HuH-7 (cell line): Measurements from ENCODE around the gene EIF4B.
A peak's percentile ranks its signal among the peaks of the same experiment; 100 is the strongest.

Source experiments
- DNase-seq: peaks from one replicate; pipeline ENCODE4 v3.0.0; 2011; ENCODE audit warnings: low spot score

EIF4B gene

DNA sequence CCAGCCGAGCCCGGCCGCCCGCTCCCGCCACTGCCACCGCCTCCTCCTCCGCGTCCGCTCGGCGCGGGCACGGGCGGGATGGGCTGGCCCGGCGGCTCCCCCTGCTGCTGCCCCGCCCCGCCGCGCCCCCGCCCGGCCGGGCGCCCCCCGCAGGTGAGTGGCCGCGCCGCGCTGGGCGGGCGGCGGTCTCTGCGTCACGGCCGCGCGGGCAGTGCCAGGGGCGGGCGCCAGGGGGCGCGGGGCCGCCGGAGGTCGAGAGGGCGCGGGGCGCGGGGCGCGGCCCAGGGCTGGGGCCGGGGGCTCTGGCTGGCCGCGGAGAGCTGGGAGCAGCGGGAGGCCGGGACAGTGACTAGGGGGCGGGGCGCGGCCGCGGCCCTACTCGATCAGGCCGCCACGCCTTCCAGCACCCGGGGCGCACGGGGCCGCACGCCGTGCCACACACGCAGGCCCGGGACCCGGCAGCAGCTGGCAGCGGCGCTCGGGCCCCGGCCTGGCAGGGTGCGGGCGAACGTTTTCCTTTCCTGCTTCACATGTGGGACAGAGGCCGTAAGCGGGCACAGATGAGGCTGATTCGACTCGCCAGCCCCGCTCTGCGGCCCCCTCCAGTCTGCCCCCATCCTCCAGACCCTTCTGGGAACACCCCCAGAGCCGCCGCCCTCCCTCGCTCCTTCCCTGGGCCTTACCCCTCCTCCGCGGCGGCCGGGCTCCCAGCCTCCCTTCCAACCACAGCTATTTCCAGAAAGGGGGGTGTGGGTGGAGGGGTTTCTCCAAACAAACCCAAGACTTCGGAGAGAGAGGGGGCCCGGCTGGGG, 41.2 kb downstream of the EIF4B start:
- peak; percentile 78 for DNase-seq

DNA sequence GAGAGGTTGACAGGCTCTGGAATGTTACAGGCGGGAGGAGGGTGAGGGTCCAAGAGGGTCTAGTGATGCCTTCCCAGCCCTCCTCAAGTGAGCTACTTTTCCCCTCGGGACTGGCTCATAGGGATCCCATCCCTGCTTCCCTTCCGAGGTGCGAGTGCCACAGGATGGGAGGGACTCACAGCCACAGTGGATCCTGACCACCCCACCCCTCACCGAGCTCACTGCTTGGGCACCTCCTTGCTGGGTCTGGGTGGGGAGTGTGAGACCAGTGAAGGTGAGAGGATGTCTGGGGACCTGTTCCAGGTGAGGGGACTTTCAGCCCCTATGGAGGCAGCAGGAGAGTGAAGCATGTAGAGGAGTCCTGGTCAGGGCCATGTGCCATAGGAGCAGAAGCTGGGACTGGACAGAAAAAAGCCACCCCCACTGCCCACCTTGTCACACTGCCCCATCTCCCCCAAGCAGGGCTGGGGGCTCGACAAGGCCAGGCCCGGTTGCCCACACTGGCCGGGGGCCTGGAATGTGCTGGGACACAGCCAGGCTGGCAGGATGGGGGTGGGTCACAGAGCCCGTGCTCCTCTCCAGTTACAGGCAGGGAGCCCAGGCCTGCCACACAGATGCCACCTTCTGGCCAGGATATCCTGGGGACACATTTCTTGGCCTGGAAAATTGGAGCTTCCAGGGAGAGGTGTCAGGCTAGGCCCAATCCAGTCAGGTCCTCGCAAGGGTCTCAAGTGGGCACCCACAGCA, 42.0 kb downstream of the EIF4B start:
- DNase-seq, result peak; percentile 29

DNA sequence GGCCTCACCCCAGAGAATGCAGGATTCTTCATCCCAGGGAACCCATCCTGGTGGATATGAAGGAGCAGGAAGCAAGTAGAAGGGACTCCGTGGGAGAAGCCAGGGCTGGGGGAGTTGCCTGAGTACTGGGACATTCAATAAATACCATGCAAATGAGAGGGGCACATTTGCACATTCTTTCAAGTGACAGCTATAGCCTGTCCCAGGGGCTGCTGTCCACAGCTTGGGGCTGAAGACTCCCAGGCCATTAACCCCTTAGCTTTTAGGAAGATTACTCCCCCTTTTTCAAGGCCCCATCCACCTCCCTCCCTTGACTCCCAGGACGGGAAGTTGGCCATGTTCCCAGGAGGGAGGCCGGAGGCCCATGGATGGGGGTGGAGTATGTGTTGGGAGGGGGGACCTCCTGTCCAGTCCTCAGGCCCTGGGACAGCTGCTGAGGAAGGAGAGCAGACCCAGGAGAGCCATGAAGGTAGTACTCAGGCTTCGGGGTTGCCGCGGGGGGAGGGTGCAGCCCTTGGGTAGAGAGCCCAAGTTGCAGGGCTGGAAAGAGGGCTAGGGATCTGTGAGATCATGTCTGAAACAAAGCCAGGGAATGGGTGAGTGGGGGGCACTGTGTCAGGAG, 42.6 kb downstream of the EIF4B start:
- DNase-seq, result no peak

DNA sequence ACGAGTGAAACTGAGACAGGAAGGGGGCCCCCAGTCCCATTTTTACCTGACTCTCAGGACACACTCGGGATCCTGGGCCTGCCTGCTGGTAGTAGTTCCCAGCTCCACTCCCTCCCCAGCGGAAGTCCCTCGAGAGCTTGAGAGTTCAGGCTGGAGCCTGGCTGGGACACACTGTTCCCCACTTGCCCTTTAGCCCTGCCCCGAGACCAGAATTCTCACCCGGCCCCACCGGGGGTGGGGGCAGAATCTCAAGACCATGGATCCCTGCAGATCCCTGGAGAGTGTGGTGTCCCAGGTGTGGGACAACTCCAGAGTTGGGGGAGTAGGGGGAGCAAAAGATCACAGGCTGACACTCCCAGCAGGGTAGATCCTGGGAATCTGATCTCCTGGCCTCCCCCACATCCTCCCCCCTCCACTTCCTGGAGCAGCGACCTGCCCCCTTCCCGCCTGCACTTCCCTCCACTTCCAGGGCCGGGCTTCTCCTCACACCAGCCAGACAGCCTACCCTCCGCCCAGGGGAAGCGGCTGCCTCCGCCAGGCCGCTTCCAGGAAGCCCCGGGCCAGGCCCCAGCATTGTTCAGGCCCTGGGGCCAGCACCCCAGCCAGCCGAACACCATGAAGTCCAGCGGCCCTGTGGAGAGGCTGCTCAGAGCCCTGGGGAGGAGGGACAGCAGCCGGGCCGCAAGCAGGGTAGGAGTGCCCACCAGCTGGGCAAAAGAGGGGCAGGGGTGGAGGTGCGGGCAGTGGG, 43.5 kb downstream of the EIF4B start, which contains the start of gene TNS2:
TSS of gene TNS2 (plus strand) at position 495 of the 748 bp plus-strand sequence. CDS start at position 616, 121 bp downstream.
- DNase-seq, result peak; percentile 60

DNA sequence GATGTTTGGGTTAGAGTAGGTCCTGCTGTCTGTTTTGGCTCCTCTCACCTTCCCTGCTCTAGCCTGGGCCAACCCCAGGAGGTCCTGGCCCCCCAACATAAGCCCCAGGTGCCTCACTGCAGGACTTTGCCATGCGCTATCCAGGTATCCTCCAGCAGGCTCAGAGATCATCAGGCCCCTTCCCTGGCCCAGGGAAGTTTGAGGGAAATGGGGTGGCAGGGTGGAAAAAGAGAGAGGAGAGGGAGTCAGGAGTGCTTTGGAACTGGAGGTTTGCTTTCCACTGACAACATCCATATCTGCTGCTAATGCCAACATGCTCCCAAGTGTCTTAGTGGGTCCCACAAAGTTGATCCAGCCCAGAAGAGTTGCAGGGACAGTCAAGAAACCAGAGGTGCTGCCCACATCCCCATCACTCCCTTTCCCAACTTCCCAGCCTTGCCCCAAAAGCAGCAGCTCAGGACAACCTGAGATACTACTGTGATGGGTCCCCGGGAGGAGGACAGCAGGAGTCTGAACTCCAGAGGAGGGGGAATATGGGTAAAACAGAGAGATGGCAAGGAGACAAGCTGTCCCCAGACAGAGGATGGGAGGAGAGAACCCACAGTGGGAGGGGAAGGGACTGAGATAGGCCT, 44.3 kb downstream of the EIF4B start:
- no peak for DNase-seq

DNA sequence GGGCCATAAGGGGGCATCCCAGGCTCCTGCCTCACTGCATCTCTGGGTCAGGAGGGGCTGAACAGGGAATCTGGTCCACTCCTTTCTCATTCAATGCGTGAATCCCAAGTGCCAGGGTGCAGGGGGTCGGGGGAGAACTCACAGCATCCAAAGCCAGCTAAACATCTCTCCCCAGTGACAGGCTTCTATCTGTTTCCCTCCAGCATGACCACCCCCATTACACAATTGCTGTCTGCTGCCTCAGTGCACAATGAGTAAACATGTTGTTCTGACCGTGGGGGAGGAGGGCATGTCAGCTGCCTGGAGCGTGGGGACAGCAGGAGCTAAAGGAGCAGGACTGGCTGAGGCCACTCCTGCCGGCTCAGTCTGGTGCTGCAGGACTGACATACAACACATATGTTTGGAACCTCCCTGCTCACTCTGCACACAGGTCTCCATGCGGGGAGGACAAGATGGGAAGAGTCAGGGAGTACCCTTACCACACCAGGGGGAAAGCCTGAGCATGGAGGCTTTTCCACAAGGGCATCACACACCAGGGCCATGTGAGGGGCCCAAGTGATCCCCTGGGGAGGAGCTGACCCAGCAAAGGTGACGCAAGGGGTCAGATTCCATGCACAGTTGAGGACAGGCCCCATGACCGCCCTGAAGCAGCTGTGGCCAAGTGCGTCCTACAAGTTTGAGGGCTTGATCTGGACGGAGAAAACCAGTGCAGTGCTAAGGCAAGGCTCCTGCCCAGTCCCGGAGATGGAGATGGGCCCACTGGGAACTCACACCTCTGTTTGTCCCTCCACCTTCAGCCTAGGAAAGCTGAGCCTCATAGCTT, 45.0 kb downstream of the EIF4B start:
- DNase-seq, result no peak

DNA sequence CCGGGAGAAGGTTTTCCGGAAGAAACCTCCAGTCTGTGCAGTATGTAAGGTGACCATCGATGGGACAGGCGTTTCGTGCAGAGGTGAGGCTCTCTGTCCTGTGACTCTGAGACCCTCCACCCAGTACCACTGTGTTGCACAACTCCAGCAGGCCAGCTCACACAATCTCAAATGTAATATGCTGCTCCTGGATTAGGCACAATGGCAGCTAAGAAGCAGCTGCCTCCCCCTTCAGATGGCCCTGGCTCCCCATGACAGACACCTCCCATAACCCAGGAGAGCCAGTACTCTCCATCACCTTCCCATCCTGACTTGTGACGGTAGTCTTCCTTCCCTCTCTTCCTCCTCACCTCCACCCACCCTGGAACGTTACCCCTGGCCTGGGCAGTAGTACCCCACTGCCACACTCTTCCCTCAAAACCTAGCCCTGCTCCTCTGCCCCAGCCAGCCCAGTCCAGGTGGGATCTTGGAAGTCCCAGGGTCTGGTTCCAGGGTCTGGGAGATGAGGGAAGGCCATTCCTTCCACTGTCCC, 45.7 kb downstream of the EIF4B start:
- no peak for DNase-seq

DNA sequence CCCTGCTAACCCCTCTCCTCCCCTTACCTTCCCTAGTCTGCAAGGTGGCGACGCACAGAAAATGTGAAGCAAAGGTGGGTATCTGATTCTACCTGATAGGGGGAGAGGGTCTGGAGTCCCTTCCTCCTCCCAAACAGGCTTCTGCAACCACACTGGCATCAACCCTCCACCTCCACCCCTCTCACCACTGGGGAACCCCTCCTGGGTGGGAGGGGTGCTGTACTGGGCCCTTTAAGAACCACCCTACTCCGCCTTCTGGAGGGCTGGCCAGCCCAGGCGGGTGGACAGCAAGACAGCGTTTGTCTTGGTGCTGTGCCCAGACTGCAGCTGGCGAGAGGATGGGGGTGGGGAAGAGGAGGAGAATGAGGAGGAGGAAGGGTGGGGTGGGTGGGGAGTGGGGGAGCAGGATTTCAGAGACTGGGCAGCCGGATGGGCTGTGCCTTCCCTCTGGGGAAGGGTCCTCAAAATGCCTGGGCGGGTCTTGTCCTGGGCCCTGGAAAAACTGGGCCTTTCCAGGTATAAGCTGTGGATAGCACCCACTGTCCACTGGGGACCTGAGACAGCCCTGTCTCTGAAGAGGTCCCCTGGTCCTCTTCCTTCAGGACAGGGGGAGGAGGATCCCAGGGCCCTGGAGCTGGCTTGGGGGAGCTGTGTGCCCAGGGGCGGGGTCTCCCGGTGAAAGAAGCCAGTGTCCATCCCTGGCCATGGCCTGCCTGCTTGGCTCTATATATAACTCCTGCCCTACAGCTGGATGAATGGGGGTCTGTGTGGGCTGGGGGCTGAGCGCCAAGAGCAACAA, 46.4 kb downstream of the EIF4B start:
- DNase-seq, result no peak

DNA sequence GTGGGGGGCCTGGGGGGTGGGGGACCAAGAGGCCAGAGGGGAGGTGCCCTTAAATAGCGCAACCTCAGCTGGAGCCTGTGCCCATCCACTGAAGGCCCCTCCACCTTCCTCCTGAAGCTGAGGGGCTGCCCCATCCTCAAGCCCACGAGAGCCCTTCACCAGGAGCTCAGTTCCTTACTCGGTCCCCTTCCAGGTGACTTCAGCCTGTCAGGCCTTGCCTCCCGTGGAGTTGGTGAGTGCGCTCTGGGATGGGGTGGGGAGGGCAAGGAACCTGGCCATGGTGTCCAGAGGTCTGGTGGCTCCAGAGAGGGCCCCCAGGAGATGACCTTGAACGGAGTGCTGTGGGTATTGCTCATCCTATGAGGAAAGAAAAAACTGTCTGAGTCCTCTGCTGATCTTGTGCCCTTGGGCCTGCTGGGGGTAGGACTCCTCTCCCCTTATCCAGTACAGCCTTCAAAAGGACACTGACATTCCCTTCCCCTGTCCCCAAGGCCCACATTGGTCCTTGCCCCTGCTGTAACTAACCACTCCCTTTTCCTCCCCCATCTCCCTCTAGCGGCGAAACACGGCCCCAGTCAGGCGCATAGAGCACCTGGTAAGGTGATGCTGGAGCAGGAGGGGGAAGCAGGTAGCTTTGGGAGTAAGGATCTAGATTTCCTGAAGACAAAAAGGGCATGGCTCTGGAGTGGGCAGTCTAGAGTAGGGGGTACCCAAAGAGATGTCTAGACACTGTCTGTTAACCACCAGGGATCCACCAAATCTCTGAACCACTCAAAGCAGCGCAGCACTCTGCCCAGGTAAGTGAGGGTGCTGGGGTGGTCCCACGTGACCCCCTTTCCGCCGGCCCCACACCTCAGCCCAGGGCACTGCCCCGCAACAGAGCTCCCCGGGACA, 47.2 kb downstream of the EIF4B start:
- peak; percentile 76 for DNase-seq

DNA sequence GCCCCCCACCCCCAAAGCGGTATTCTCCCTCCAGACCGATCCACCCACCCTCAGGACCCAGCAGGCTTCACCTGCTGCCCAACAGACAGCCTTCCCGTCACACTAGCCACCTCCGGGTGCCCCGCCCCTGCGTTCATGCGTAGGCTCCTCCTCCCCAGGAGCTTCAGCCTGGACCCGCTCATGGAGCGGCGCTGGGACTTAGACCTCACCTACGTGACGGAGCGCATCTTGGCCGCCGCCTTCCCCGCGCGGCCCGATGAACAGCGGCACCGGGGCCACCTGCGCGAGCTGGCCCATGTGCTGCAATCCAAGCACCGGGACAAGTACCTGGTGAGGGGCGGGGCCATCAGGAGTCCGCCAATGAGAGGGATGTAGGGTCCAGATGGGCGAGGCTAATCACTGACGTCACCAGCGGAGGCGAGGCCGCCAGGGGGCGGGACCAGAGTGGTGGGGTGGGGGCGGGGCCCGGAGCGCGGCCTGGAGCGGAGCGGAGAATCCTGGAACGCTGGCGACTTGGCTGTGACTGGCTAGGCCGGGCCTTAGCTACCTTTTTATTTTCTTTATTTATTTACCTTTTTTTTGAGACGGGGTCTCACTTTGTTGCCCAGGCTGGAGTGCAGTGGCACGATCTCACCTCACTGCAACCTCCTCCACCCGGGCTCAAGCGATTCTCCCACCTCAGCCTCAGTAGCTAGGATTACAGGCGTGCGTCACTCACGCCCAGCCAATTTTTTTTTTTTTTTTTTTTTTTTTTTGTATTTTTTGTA, 48.0 kb downstream of the EIF4B start:
- peak; percentile 98 for DNase-seq

DNA sequence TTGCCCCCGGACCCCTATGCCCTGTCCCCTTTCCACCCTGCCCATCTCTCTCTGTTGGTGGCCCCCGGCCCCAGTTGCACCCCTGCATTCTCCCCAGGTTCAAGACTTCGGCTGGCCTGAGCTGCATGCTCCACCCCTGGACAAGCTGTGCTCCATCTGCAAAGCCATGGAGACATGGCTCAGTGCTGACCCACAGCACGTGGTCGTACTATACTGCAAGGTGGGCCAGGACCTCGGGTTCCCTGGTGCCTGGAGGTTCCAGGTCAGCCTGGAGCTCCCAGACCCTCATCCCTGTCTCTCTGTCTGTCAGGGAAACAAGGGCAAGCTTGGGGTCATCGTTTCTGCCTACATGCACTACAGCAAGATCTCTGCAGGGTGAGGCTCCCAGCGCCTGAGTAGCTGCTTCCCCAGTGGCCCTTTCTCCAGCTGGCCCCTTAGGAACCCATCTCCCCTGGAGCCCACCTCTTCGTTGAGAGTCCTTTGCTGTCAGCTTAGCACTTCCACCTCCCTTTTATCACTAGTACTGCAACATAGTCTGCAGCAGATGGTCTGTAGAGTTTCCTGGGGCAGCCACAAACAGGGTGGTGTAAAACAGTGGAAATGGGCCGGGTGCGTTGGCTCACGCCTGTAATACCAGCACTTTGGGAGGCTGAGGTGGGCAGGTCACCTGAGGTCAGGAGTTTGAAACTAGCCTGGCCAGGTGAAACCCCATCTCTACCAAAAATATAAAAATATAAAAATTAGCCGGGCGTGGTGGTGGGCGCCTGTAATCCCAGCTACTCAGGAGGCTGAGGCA, 49.4 kb downstream of the EIF4B start:
- DNase-seq, result no peak

DNA sequence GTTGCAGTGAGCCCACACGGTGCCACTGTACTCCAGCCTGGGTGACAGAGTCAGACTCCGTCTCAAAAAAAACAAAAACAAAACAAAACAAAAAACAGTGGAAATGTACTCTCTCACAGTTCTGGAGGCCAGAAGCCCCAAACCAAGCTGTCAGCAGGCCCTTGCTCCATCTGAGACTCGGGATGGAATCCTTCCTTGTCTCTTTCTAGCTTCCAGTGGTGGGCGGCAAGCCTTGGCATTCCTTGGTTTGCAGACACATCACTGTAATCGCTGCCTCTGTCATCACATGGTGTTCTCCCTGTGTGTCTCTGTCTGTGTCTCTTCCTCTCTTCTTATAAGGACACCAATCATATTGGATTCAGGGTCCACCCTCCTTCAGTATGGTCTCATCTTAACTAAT, 50.0 kb downstream of the EIF4B start:
- DNase-seq, result no peak

DNA sequence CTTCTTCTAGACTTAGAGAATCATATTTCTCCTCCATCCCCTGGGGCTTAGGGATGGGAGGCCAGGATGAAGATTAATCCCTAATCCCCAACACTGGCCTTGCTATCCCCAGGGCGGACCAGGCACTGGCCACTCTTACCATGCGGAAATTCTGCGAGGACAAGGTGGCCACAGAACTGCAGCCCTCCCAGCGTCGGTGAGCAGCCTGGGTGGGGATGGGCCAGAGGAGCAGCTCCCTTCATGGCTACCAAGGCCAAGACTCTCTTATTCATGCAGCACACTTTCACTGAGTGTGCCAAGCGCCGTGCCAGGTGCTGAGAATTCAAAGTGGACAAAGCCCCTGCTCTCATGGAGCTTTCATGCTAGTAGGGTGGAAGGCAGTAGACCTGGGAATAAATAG, 50.6 kb downstream of the EIF4B start:
- DNase-seq, result no peak

DNA sequence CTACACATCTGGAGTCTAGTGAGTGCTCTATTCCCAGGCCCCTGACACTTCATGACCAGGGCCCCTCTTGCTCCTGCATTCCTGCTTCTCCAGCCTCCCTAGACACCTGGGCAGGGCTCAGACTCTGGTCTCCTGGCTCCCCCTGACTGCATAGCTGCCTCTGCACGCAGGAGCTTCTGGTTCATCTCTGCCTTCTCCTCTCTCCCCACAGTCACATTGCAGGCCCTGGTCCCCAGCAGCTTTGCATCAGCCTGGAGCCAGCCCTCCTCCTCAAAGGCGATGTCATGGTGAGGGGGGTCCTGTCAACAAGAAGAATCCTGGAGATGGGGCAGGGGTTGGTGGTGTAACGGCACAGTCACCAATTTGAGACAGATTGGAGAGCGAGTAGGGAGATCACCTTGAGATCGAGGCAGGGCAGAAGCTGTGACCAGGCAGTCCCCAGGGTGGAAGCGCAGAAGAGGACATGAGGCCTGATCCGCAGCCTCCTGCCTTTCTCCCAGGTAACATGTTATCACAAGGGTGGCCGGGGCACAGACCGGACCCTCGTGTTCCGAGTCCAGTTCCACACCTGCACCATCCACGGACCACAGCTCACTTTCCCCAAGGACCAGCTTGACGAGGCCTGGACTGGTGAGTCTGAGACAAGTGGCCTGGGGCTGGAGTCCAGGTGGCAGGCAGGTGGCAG, 51.7 kb downstream of the EIF4B start:
- DNase-seq, result no peak

DNA sequence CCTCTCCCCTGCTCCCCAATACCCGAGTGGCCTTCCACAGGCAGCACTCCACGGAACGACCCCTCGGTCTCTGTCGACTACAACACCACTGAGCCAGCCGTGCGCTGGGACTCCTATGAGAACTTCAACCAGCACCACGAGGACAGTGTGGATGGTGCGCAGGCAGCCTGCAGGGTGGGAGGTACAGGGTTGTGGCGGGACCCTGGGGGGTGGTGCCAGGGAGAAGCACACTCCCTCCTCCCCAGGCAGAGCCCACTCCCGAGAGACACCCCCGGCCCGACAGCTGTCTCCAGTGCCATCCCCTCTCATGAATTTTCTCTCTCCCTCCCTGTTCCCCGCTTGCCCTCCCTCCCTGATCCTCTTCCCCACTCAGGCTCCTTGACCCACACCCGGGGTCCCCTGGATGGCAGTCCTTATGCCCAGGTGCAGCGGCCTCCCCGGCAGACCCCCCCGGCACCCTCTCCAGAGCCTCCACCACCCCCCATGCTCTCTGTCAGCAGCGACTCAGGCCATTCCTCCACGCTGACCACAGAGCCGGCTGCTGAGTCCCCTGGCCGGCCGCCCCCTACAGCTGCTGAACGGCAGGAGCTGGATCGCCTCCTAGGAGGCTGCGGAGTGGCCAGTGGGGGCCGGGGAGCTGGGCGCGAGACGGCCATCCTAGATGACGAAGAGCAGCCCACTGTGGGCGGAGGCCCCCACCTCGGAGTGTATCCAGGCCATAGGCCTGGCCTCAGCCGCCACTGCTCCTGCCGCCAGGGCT, 52.6 kb downstream of the EIF4B start:
- DNase-seq, result no peak
